HepG2 (cell line): ENCODE data around the gene DCPS. TPM values are rescaled to one million over a fixed set of nuclear protein-coding genes. Genes with fewer than 3 reads are reported as not detected.

Experiments used
- BORCS8-MEF2B ChIP-seq: sonication (generic); formaldehyde crosslinking; IDR thresholded peaks from 2 replicates; pipeline ENCODE4 v1.8.0; 2022; ENCODE audit warnings: mild to moderate bottlenecking, missing genetic modification reagents
- ETV6 ChIP-seq: sonication (generic); formaldehyde crosslinking; conservative IDR thresholded peaks from 2 replicates; pipeline ENCODE4 v1.4.0; 2020; ENCODE audit warnings: missing genetic modification reagents
- HES4 ChIP-seq: sonication (generic); formaldehyde crosslinking; IDR thresholded peaks from 2 replicates; pipeline ENCODE4 v1.9.0; 2021; ENCODE audit warnings: mild to moderate bottlenecking, missing genetic modification reagents, borderline replicate concordance
- IRF2 ChIP-seq: IDR thresholded peaks from 2 replicates; pipeline ENCODE4 v1.6.1; 2018; ENCODE audit warnings: missing genetic modification reagents, missing compliant biosample characterization
- KAT2B ChIP-seq: fragments of 150-350 bp; IDR thresholded peaks from 2 replicates; pipeline ENCODE4 v1.6.1; 2014; ENCODE audit warnings: low read depth, low read length, borderline replicate concordance
- KAT8 ChIP-seq: IDR thresholded peaks from 2 replicates; pipeline ENCODE4 v1.6.1; 2016; ENCODE audit warnings: missing genetic modification reagents, missing compliant biosample characterization
- KMT2B ChIP-seq: IDR thresholded peaks from 2 replicates; pipeline ENCODE4 v1.6.1; 2016; ENCODE audit warnings: missing genetic modification reagents, missing compliant biosample characterization
- MIER3 ChIP-seq: IDR thresholded peaks from 2 replicates; pipeline ENCODE4 v1.6.1; 2016; ENCODE audit warnings: missing compliant biosample characterization, borderline replicate concordance
- NAIF1 ChIP-seq: sonication (generic); formaldehyde crosslinking; IDR thresholded peaks from 2 replicates; pipeline ENCODE4 v1.5.0; 2020; ENCODE audit warnings: mild to moderate bottlenecking, missing genetic modification reagents, borderline replicate concordance
- NCOA2 ChIP-seq: sonication (generic); formaldehyde crosslinking; IDR thresholded peaks from 2 replicates; pipeline ENCODE4 v1.8.0; 2022; ENCODE audit warnings: inconsistent platforms
- NFE2L1 ChIP-seq: sonication (generic); formaldehyde crosslinking; IDR thresholded peaks from 2 replicates; pipeline ENCODE4 v1.4.0; 2020; ENCODE audit warnings: missing genetic modification reagents, mild to moderate bottlenecking, borderline replicate concordance
- RARA ChIP-seq: IDR thresholded peaks from 2 replicates; pipeline ENCODE4 v1.6.1; 2016; ENCODE audit warnings: missing genetic modification reagents, missing compliant biosample characterization
- RBAK ChIP-seq: sonication (generic); formaldehyde crosslinking; IDR thresholded peaks from 2 replicates; pipeline ENCODE4 v1.5.1; 2020; ENCODE audit warnings: mild to moderate bottlenecking, missing genetic modification reagents
- RCOR2 ChIP-seq: IDR thresholded peaks from 2 replicates; pipeline ENCODE4 v1.6.1; 2016; ENCODE audit warnings: missing biosample characterization, missing genetic modification reagents
- SALL2 ChIP-seq: sonication (generic); formaldehyde crosslinking; IDR thresholded peaks from 2 replicates; pipeline ENCODE4 v1.8.1; 2023; ENCODE audit warnings: mild to moderate bottlenecking, missing genetic modification reagents, inconsistent platforms
- ZNF10 ChIP-seq: sonication (generic); formaldehyde crosslinking; IDR thresholded peaks from 2 replicates; pipeline ENCODE4 v1.4.0; 2020; ENCODE audit warnings: mild to moderate bottlenecking, low read depth, missing genetic modification reagents, borderline replicate concordance
- ZNF652 ChIP-seq: IDR thresholded peaks from 2 replicates; pipeline ENCODE4 v1.6.1; 2016; ENCODE audit warnings: low read depth, borderline replicate concordance
- polyA plus RNA-seq, 8 experiments: library from polyadenylated mRNA; depleted of rRNA in 3 of 8; stranded (reverse) in 7 of 8; unstranded in 1 of 8; fragments of >200 nt; fragmentation: Illumina TruSeq in 4 of 8; extraction: Trizol in 4 of 8; gene quantifications; 2 replicates each; pipeline versions ENCODE4 v1.2.1 to v1.2.3, GENCODE V29; 2011 to 2016; ENCODE audit warnings: low read depth in 4 of 8, missing spikeins in 1 of 8, mixed read lengths in 1 of 8; ENCODE audit not compliant: insufficient read depth in 1 of 8
- total RNA-seq, 5 experiments: library from RNA; depleted of rRNA; stranded (reverse); fragments of >200 nt; fragmentation: Illumina TruSeq; extraction: Trizol; gene quantifications; 2 replicates each; pipeline ENCODE4 v1.2.3, GENCODE V29; 2016; ENCODE audit warnings: low read depth in 1 of 5
- TF ChIP-seq, protein P1 (sequence below): sonication (generic); formaldehyde crosslinking; IDR thresholded peaks from 2 replicates; pipeline ENCODE4 v1.4.0; 2020; ENCODE audit warnings: mild to moderate bottlenecking, missing genetic modification reagents
- TF ChIP-seq, protein P2 (sequence below): sonication (generic); formaldehyde crosslinking; IDR thresholded peaks from 2 replicates; pipeline ENCODE4 v1.4.0; 2020; ENCODE audit warnings: missing genetic modification reagents, borderline replicate concordance
- TF ChIP-seq, protein P3 (sequence below): sonication (generic); formaldehyde crosslinking; IDR thresholded peaks from 2 replicates; pipeline ENCODE4 v1.9.0; 2021; ENCODE audit warnings: missing genetic modification reagents, borderline replicate concordance
- TF ChIP-seq, protein P4 (sequence below): sonication (generic); formaldehyde crosslinking; IDR thresholded peaks from 2 replicates; pipeline ENCODE4 v1.4.0; 2020; ENCODE audit warnings: mild to moderate bottlenecking, missing genetic modification reagents
- TF ChIP-seq, protein P5 (sequence below): sonication (generic); formaldehyde crosslinking; IDR thresholded peaks from 2 replicates; pipeline ENCODE4 v1.5.0; 2020; ENCODE audit warnings: missing genetic modification reagents

DCPS gene
- total and polyA plus RNA-seq, 2 of the 13 experiments (the other 11 are each of a cell fraction or from before 2014, with no cell fraction given): 21.9 to 22.5 TPM

DNA sequence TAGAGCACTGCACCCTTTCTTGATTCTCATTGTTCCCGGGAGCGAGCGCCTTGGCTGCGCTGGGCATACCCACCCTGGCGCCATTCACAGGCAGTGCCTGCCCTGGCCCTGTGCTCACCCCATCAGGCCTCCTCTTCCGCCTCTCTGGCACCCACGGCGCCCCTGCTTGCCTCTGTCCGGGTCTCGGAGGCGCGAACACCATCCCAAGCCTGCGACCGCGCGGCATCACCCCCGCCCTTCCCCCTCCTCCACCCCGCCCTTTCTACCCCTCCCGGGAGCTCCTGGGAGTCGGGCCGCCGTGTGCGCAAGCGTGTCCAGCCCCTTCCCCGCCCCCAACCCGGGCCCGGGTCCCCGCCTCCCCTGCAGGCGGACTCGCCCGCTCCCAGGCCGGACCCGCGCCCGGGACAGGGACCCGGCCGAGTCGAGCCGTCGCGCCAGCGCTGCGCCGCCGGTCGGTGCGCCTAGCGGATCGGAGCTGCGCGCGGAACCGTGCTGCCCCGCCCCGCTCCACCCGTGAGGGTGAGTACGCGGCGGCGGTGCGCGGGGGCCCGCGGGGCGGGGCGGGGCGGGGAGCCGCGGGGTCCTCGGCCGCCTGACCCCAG lies 51.6 kb downstream of the DCPS start, which contains the start of gene ST3GAL4 (continued):
- TF ChIP-seq NFE2L1 (CRISPR knock-in tag) (no peak), KAT2B (no peak), RCOR2 (CRISPR knock-in tag) (no peak), BORCS8-MEF2B (no peak), ETV6 (no peak), RBAK (no peak), KAT8 (CRISPR knock-in tag) (no peak; the same call in 1 of the 2 replicates), NAIF1 (CRISPR knock-in tag) (no peak), KMT2B (CRISPR knock-in tag) (no peak), RARA (CRISPR knock-in tag) (no peak), MIER3 (CRISPR knock-in tag) (no peak), NCOA2 (0 out of 2 replicates have a peak, but pooled peaks have one; percentile 19), IRF2 (CRISPR knock-in tag) (no peak), ZNF652 (CRISPR knock-in tag) (no peak), HES4 (CRISPR knock-in tag) (no peak; the same call in 1 of the 2 replicates), SALL2 (CRISPR knock-in tag) (no peak; the same call in 1 of the 2 replicates), ZNF10 (CRISPR knock-in tag) (no peak)
- TF ChIP-seq, protein P1, sequence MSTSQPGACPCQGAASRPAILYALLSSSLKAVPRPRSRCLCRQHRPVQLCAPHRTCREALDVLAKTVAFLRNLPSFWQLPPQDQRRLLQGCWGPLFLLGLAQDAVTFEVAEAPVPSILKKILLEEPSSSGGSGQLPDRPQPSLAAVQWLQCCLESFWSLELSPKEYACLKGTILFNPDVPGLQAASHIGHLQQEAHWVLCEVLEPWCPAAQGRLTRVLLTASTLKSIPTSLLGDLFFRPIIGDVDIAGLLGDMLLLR: no peak
- TF ChIP-seq, protein P2, sequence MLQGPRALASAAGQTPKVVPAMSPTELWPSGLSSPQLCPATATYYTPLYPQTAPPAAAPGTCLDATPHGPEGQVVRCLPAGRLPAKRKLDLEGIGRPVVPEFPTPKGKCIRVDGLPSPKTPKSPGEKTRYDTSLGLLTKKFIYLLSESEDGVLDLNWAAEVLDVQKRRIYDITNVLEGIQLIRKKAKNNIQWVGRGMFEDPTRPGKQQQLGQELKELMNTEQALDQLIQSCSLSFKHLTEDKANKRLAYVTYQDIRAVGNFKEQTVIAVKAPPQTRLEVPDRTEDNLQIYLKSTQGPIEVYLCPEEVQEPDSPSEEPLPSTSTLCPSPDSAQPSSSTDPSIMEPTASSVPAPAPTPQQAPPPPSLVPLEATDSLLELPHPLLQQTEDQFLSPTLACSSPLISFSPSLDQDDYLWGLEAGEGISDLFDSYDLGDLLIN (CRISPR knock-in tag): no peak
- TF ChIP-seq, protein P3, sequence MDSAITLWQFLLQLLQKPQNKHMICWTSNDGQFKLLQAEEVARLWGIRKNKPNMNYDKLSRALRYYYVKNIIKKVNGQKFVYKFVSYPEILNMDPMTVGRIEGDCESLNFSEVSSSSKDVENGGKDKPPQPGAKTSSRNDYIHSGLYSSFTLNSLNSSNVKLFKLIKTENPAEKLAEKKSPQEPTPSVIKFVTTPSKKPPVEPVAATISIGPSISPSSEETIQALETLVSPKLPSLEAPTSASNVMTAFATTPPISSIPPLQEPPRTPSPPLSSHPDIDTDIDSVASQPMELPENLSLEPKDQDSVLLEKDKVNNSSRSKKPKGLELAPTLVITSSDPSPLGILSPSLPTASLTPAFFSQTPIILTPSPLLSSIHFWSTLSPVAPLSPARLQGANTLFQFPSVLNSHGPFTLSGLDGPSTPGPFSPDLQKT: no peak
- TF ChIP-seq, protein P4, sequence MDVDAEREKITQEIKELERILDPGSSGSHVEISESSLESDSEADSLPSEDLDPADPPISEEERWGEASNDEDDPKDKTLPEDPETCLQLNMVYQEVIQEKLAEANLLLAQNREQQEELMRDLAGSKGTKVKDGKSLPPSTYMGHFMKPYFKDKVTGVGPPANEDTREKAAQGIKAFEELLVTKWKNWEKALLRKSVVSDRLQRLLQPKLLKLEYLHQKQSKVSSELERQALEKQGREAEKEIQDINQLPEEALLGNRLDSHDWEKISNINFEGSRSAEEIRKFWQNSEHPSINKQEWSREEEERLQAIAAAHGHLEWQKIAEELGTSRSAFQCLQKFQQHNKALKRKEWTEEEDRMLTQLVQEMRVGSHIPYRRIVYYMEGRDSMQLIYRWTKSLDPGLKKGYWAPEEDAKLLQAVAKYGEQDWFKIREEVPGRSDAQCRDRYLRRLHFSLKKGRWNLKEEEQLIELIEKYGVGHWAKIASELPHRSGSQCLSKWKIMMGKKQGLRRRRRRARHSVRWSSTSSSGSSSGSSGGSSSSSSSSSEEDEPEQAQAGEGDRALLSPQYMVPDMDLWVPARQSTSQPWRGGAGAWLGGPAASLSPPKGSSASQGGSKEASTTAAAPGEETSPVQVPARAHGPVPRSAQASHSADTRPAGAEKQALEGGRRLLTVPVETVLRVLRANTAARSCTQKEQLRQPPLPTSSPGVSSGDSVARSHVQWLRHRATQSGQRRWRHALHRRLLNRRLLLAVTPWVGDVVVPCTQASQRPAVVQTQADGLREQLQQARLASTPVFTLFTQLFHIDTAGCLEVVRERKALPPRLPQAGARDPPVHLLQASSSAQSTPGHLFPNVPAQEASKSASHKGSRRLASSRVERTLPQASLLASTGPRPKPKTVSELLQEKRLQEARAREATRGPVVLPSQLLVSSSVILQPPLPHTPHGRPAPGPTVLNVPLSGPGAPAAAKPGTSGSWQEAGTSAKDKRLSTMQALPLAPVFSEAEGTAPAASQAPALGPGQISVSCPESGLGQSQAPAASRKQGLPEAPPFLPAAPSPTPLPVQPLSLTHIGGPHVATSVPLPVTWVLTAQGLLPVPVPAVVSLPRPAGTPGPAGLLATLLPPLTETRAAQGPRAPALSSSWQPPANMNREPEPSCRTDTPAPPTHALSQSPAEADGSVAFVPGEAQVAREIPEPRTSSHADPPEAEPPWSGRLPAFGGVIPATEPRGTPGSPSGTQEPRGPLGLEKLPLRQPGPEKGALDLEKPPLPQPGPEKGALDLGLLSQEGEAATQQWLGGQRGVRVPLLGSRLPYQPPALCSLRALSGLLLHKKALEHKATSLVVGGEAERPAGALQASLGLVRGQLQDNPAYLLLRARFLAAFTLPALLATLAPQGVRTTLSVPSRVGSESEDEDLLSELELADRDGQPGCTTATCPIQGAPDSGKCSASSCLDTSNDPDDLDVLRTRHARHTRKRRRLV: no peak
- TF ChIP-seq, protein P5, sequence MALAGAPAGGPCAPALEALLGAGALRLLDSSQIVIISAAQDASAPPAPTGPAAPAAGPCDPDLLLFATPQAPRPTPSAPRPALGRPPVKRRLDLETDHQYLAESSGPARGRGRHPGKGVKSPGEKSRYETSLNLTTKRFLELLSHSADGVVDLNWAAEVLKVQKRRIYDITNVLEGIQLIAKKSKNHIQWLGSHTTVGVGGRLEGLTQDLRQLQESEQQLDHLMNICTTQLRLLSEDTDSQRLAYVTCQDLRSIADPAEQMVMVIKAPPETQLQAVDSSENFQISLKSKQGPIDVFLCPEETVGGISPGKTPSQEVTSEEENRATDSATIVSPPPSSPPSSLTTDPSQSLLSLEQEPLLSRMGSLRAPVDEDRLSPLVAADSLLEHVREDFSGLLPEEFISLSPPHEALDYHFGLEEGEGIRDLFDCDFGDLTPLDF (CRISPR knock-in tag): no peak; the same call in 1 of the 2 replicates
